IPS-20b (cell line): ENCODE measurements around the gene HIPK4.
"Not testable (repeated sequence)": the region's sequence is repeated elsewhere in the genome, so short reads cannot be mapped to it uniquely, and the experiment has no call there.

Experiments used
- H3K27ac ChIP-seq: one replicate; pipeline ENCODE4 v1.5.1; 2013; ENCODE audit warnings: low read length
- H3K27me3 ChIP-seq: 2 replicates; pipeline ENCODE4 v1.6.1; 2013; ENCODE audit warnings: mild to moderate bottlenecking, low read length, inconsistent platforms; ENCODE audit not compliant: insufficient read depth
- H3K36me3 ChIP-seq: 2 replicates; pipeline ENCODE4 v1.6.1; 2013; ENCODE audit warnings: low read depth, mild to moderate bottlenecking, inconsistent platforms, low read length, moderate library complexity; ENCODE audit not compliant: insufficient read depth
- H3K4me1 ChIP-seq: 2 replicates; pipeline ENCODE4 v1.6.1; 2013; ENCODE audit warnings: mild to moderate bottlenecking, control low read depth, inconsistent platforms, low read length, moderate library complexity; ENCODE audit not compliant: insufficient read depth
- H3K4me3 ChIP-seq: 2 replicates; pipeline ENCODE4 v1.5.1; 2013; ENCODE audit warnings: mild to moderate bottlenecking, low read length, inconsistent platforms
- H3K9ac ChIP-seq: 2 replicates; pipeline ENCODE4 v1.6.1; 2013; ENCODE audit warnings: low read depth, mild to moderate bottlenecking, inconsistent platforms, low read length, moderate library complexity
- H3K9me3 ChIP-seq: 2 replicates; pipeline ENCODE4 v1.6.1; 2013; ENCODE audit warnings: mild to moderate bottlenecking, low read depth, low read length, inconsistent platforms; ENCODE audit not compliant: insufficient read depth

Gene HIPK4

DNA sequence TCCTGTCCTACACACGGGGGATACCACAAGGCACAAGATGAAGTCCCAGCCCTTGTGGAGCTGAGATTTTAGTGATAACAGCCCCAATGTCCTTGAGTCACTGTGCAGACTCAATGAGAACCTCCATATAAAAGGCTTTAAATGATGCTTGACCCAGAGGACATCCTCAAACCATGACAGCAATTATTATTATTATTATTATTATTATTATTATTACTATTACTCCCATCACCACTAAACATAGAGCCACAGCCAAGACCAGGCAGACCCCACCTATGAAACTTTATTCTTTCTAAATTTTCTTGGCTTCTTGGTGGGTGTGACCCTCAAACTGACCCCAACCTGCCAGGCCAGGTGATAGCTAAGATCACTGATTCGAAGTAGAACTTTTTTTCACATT is 52.9 kb downstream of the HIPK4 start:
- Histone ChIP-seq H3K36me3 (peaks cover 30% of the 10 kb centered on the region), H3K9ac (no peak overlapping the region), H3K27ac (no peak overlapping the region), H3K4me1 (no peaks in the 10 kb centered on the region), H3K4me3 (no peak overlapping the region), H3K9me3 (no peaks in the 10 kb centered on the region), H3K27me3 (no peaks in the 10 kb centered on the region)

- no peaks in the 10 kb centered on the region for H3K27me3 ChIP-seq
- H3K27ac ChIP-seq, result no peak overlapping the region
- no peak overlapping the region for H3K9ac ChIP-seq
- no peaks in the 10 kb centered on the region for H3K4me1 ChIP-seq
- H3K36me3 ChIP-seq, result peaks cover 33% of the 10 kb centered on the region
- no peaks in the 10 kb centered on the region for H3K9me3 ChIP-seq
- H3K4me3 ChIP-seq, result no peak overlapping the region
Measured at GRCh38 chr19:40336601-40336900, 53.4 kb downstream of the HIPK4 start.

- Histone ChIP-seq H3K9ac (no peak overlapping the region), H3K4me1 (no peaks in the 10 kb centered on the region), H3K36me3 (peaks cover 38% of the 10 kb centered on the region), H3K9me3 (no peaks in the 10 kb centered on the region), H3K27me3 (no peaks in the 10 kb centered on the region), H3K4me3 (no peak overlapping the region), H3K27ac (no peak overlapping the region)
Measured at GRCh38 chr19:40335855-40336600, 54.0 kb downstream of the HIPK4 start.

DNA sequence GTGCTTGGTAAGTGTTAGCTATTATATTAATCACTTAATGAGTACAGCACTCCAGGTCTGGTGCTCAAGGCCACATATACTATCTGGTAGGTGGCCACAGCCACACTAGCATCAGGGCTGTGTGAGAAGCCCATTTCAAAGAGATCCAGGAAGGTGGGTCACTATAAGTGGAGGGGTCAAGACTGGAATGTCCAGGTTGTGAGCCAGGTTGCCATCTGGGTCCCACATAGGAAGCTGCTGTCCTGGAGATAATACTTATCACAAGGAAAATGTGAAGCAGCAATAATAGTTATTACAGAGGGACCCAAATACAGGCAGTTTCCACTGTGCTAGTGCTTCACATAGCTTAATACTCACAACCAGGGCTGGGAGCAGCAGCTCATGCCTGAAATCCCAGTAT is 54.9 kb downstream of the HIPK4 start:
- Histone ChIP-seq H3K36me3 (peaks cover 44% of the 10 kb centered on the region), H3K4me1 (no peaks in the 10 kb centered on the region), H3K27ac (no peak overlapping the region), H3K4me3 (no peak overlapping the region), H3K9ac (no peak overlapping the region), H3K27me3 (no peaks in the 10 kb centered on the region), H3K9me3 (no peaks in the 10 kb centered on the region)

DNA sequence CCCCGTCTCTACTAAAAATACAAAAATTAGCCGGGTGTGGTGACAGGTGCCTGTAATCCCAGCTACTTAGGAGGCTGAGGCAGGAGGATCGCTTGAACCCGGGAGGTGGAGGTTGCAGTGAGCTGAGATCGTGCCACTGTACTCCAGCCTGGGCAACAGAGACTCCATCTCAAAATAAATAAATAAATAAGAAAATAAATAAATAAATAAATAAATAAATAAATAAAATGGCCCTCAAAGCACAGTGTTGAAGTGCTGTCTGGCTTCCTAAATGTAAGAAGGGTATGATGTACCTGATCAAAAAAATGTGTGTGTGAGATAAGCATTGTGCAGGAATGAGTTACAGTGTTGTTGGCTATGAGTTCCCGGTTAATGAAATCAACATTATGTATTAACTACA is 56.9 kb downstream of the HIPK4 start:
- peaks cover 48% of the 10 kb centered on the region for H3K36me3 ChIP-seq

GRCh38 chr19:40332669-40333068 is 57.3 kb downstream of the HIPK4 start:
- H3K9ac ChIP-seq, result no peak overlapping the region
- H3K9me3 ChIP-seq, result no peaks in the 10 kb centered on the region
- H3K36me3 ChIP-seq, result peaks cover 52% of the 10 kb centered on the region
- no peak overlapping the region for H3K27ac ChIP-seq
- no peaks in the 10 kb centered on the region for H3K27me3 ChIP-seq
- H3K4me3 ChIP-seq, result no peak overlapping the region
- no peaks in the 10 kb centered on the region for H3K4me1 ChIP-seq

More for the DNA sequence above, 56.9 kb downstream of the HIPK4 start:
- not testable (repeated sequence) for H3K4me3 ChIP-seq, H3K9ac ChIP-seq, H3K27ac ChIP-seq, H3K27me3 ChIP-seq, H3K4me1 ChIP-seq, H3K9me3 ChIP-seq

DNA sequence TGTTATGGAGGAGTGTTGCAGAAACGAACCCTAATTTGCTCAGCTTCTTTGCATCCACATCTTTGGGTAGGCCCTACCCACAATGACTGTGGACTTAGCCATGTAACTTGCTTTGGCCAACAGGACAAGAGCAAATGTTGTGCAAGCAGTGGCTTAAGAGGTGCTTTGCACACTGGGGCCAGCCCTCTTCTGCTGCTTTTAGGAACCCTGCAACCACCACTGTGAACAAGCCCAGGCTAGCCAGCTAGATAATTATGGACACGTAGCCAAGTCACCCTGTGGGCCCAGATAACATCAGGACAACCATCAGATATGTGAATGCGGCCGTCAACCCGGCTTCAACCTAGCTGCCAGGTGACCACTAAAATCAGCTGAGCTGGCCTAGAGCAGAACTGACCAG is 58.9 kb downstream of the HIPK4 start:
- Histone ChIP-seq H3K36me3 (peaks cover 63% of the 10 kb centered on the region), H3K27ac (no peak overlapping the region), H3K27me3 (no peaks in the 10 kb centered on the region), H3K9me3 (no peaks in the 10 kb centered on the region), H3K4me1 (no peaks in the 10 kb centered on the region), H3K4me3 (no peak overlapping the region), H3K9ac (no peak overlapping the region)
